Neuronal stem cell (in vitro differentiated cells): Measurements from ENCODE around the gene OSBPL2.

Experiments used
- DNase-seq: peaks from one replicate; pipeline ENCODE4 v3.0.0-alpha.2; 2013; ENCODE audit warnings: low spot score
- H2AFZ ChIP-seq: one replicate; pipeline ENCODE4 v1.6.1; 2013; ENCODE audit warnings: mild to moderate bottlenecking, low read length, inconsistent platforms
- H2AK5ac ChIP-seq: 2 replicates; pipeline ENCODE4 v1.6.1; 2013; ENCODE audit warnings: low read depth, mild to moderate bottlenecking, inconsistent platforms, low read length, moderate library complexity, mixed read lengths
- H2BK120ac ChIP-seq: 2 replicates; pipeline ENCODE4 v1.6.1; 2013; ENCODE audit warnings: low read depth, mild to moderate bottlenecking, inconsistent platforms, low read length, moderate library complexity, mixed read lengths
- H2BK12ac ChIP-seq: one replicate; pipeline ENCODE4 v1.6.1; 2013; ENCODE audit warnings: low read length, inconsistent platforms
- H2BK15ac ChIP-seq: 2 replicates; pipeline ENCODE4 v1.6.1; 2013; ENCODE audit warnings: mild to moderate bottlenecking, low read length, inconsistent platforms, mixed read lengths
- H2BK5ac ChIP-seq: one replicate; pipeline ENCODE4 v1.6.1; 2013; ENCODE audit warnings: inconsistent platforms, mild to moderate bottlenecking, low read length, moderate library complexity
- H3K14ac ChIP-seq: one replicate; pipeline ENCODE4 v1.6.1; 2013; ENCODE audit warnings: low read length, inconsistent platforms
- H3K18ac ChIP-seq: 2 replicates; pipeline ENCODE4 v1.6.1; 2013; ENCODE audit warnings: low read length, inconsistent platforms
- H3K23ac ChIP-seq: 2 replicates; pipeline ENCODE4 v1.6.1; 2013; ENCODE audit warnings: low read depth, mild to moderate bottlenecking, mixed read lengths, low read length, inconsistent platforms; ENCODE audit not compliant: poor library complexity
- H3K27ac ChIP-seq: replicated peaks from 3 replicates; pipeline ENCODE4 v1.5.1; 2013; ENCODE audit warnings: low read length, inconsistent platforms
- H3K27me3 ChIP-seq, 3 experiments: 2 replicates each; pipeline ENCODE4 v1.6.1; 2013; ENCODE audit warnings: low read length in 3 of 3, mild to moderate bottlenecking in 2 of 3, inconsistent platforms in 1 of 3, low read depth in 1 of 3, mixed read lengths in 1 of 3, moderate library complexity in 1 of 3; ENCODE audit not compliant: control insufficient read depth in 3 of 3, insufficient read depth in 3 of 3
- H3K36me3 ChIP-seq, 2 donors: replicated peaks in 1 of 2; 2 replicates each; pipeline ENCODE4 v1.6.1; 2013; ENCODE audit warnings: low read length in 2 of 2; ENCODE audit not compliant: control insufficient read depth in 2 of 2, insufficient read depth in 2 of 2
- H3K4ac ChIP-seq: 2 replicates; pipeline ENCODE4 v1.6.1; 2013; ENCODE audit warnings: inconsistent platforms, mild to moderate bottlenecking, low read length, moderate library complexity
- H3K4me1 ChIP-seq, 2 donors: 1 replicate in 1 of 2; 2 replicates in 1 of 2; pipeline ENCODE4 v1.6.1; 2013; ENCODE audit warnings: low read length in 2 of 2, low read depth in 1 of 2; ENCODE audit not compliant: control insufficient read depth in 2 of 2, insufficient read depth in 1 of 2
- H3K4me2 ChIP-seq: one replicate; pipeline ENCODE4 v1.6.1; 2013; ENCODE audit warnings: mild to moderate bottlenecking, low read length, inconsistent platforms; ENCODE audit not compliant: insufficient read depth, poor library complexity, severe bottlenecking
- H3K4me3 ChIP-seq, 2 donors: 2 replicates each; pipeline ENCODE4 v1.5.1; 2013; ENCODE audit warnings: low read length in 2 of 2, mild to moderate bottlenecking in 2 of 2, inconsistent platforms in 1 of 2, moderate library complexity in 1 of 2
- H3K79me1 ChIP-seq: one replicate; pipeline ENCODE4 v1.6.1; 2013; ENCODE audit warnings: low read depth, mild to moderate bottlenecking, inconsistent platforms, low read length, moderate library complexity
- H3K9ac ChIP-seq: one replicate; pipeline ENCODE4 v1.6.1; 2013; ENCODE audit warnings: mild to moderate bottlenecking, low read depth, low read length, inconsistent platforms; ENCODE audit not compliant: poor library complexity
- H3K9me3 ChIP-seq, 2 donors: replicated peaks in 1 of 2; 2 replicates each; pipeline versions ENCODE3 to v1.6.1; 2013; ENCODE audit warnings: low read length in 2 of 2, mild to moderate bottlenecking in 2 of 2, inconsistent platforms in 1 of 2, low read depth in 1 of 2, mixed read lengths in 1 of 2, moderate library complexity in 1 of 2; ENCODE audit not compliant: control insufficient read depth in 2 of 2, insufficient read depth in 1 of 2
- H4K8ac ChIP-seq: one replicate; pipeline ENCODE4 v1.6.1; 2013; ENCODE audit warnings: low read depth, mild to moderate bottlenecking, inconsistent platforms, low read length, moderate library complexity
- H4K91ac ChIP-seq: one replicate; pipeline ENCODE4 v1.6.1; 2013; ENCODE audit warnings: low read length, low read depth, mild to moderate bottlenecking, inconsistent platforms; ENCODE audit not compliant: poor library complexity
- WGBS, 2 donors: extraction: QIAGEN DNeasy Blood & Tissue Kit; methylation state at CpG; one replicate each; pipeline ENCODE4 v1.1.7; 2013; ENCODE audit warnings: missing lambda C conversion rate in 2 of 2, mixed read lengths in 1 of 2; ENCODE audit not compliant: insufficient read length in 2 of 2, insufficient replicate concordance in 1 of 2; ENCODE audit errors: extremely low coverage in 2 of 2; 5-methylcytosine and 5-hydroxymethylcytosine counted together

OSBPL2 gene

GRCh38 chr20:62208061-62208794, 30.1 kb upstream of the OSBPL2 start:
- H3K9ac ChIP-seq, result no peak overlapping the region
- no peaks in the 10 kb centered on the region for H3K27me3 ChIP-seq
- H3K4ac ChIP-seq, result no peak overlapping the region
- H3K4me1 ChIP-seq, result peaks cover 8 to 15% of the 10 kb centered on the region in 2 donors
- no peak overlapping the region for H2BK5ac ChIP-seq
- H2BK120ac ChIP-seq, result no peak overlapping the region
- no peak overlapping the region for H4K91ac ChIP-seq
- H3K18ac ChIP-seq, result no peak overlapping the region
- no peak overlapping the region for H4K8ac ChIP-seq
- no peak for DNase-seq
- H2BK12ac ChIP-seq, result no peak overlapping the region
- H2BK15ac ChIP-seq, result no peak overlapping the region
- H3K14ac ChIP-seq, result no peak overlapping the region
- no peak overlapping the region for H3K4me2 ChIP-seq
- H3K27ac ChIP-seq, result no peak overlapping the region
- H3K79me1 ChIP-seq, result peaks cover 1% of the 10 kb centered on the region
- H3K9me3 ChIP-seq, result no peaks in the 10 kb centered on the region
- no peak overlapping the region for H3K4me3 ChIP-seq
- H2AFZ ChIP-seq, result no peak overlapping the region
- H3K23ac ChIP-seq, result no peak overlapping the region
- WGBS, 2 donors, result no CpG with 5 or more reads among the region's 19 CpGs
- peak overlapping the region; percentile 61 for H2AK5ac ChIP-seq
- H3K36me3 ChIP-seq, result peaks cover 0 to 1% of the 10 kb centered on the region in 2 donors

GRCh38 chr20:62208795-62209755, 29.2 kb upstream of the OSBPL2 start:
- Histone ChIP-seq H3K18ac (no peak overlapping the region), H3K9ac (peak overlapping the region; percentile 30), H3K4me2 (no peak overlapping the region), H2BK15ac (no peak overlapping the region), H4K8ac (no peak overlapping the region), H2AK5ac (peak overlapping the region; percentile 33), H3K4me3 (no peak overlapping the region), H2BK12ac (no peak overlapping the region), H3K14ac (peak overlapping the region; percentile 27), H2BK120ac (no peak overlapping the region), H3K27ac (no peak overlapping the region), H2AFZ (no peak overlapping the region), H3K4ac (no peak overlapping the region), H3K9me3 (no peaks in the 10 kb centered on the region), H3K27me3 (no peaks in the 10 kb centered on the region), H3K4me1 (peaks cover 8 to 15% of the 10 kb centered on the region in 2 donors), H3K23ac (peak overlapping the region; percentile 67), H4K91ac (no peak overlapping the region), H3K36me3 (no peaks in the 10 kb centered on the region), H2BK5ac (peak overlapping the region; percentile 62), H3K79me1 (peaks cover 1% of the 10 kb centered on the region)
- DNase-seq, result no peak
- no CpG with 5 or more reads among the region's 27 CpGs for WGBS, 2 donors

- no peak overlapping the region for H2BK120ac ChIP-seq
- no CpG with 5 or more reads among the region's 17 CpGs for WGBS, 2 donors
- peaks cover 8 to 15% of the 10 kb centered on the region in 2 donors for H3K4me1 ChIP-seq
- no peak overlapping the region for H3K9ac ChIP-seq
- H3K9me3 ChIP-seq, result no peaks in the 10 kb centered on the region
- H2BK12ac ChIP-seq, result no peak overlapping the region
- no peaks in the 10 kb centered on the region for H3K36me3 ChIP-seq
- H3K14ac ChIP-seq, result no peak overlapping the region
- peak overlapping the region; percentile 3 for H4K8ac ChIP-seq
- peak overlapping the region; percentile 54 for H2BK15ac ChIP-seq
- H2AK5ac ChIP-seq, result peak overlapping the region; percentile 33
- H3K23ac ChIP-seq, result peak overlapping the region; percentile 48
- H2BK5ac ChIP-seq, result no peak overlapping the region
- DNase-seq, result no peak
- H2AFZ ChIP-seq, result no peak overlapping the region
- peaks cover 1% of the 10 kb centered on the region for H3K79me1 ChIP-seq
- no peak overlapping the region for H3K27ac ChIP-seq
- no peak overlapping the region for H3K4me2 ChIP-seq
- H3K18ac ChIP-seq, result peak overlapping the region; percentile 27
- no peak overlapping the region for H4K91ac ChIP-seq
- no peak overlapping the region for H3K4me3 ChIP-seq
- H3K27me3 ChIP-seq, result no peaks in the 10 kb centered on the region
- no peak overlapping the region for H3K4ac ChIP-seq
These were observed 28.3 kb upstream of the OSBPL2 start for GRCh38 chr20:62209850-62210495.
